Central memory CD8-positive, alpha-beta T cell (primary cell): ENCODE results near the gene RIMBP3B.
"Not testable (repeated sequence)": the region's sequence is repeated elsewhere in the genome, so short reads cannot be mapped to it uniquely, and the experiment has no call there.

ENCODE experiments used
- ATAC-seq: fragments of 150-1000 bp; cut with Tn5 transposase; replicated peaks from 2 replicates; pipeline ENCODE4 v1.10.0; 2022; ENCODE audit warnings: mild to moderate bottlenecking, moderate FRiP score, moderate number of reproducible peaks; ENCODE audit not compliant: poor library complexity, severe bottlenecking; ENCODE audit errors: extremely low read depth
- DNase-seq, 2 donors: peaks; one replicate each; pipeline ENCODE4 v3.0.0; 2021; ENCODE audit warnings: low spot score in 2 of 2
- H3K27ac Mint-ChIP-seq: one replicate; pipeline ENCODE4 v1.8.0; 2022; ENCODE audit warnings: low read depth, mild to moderate bottlenecking, moderate library complexity, mixed read lengths
- H3K27me3 Mint-ChIP-seq: one replicate; pipeline ENCODE4 v1.8.0; 2022; ENCODE audit warnings: mixed read lengths
- H3K36me3 Mint-ChIP-seq: one replicate; pipeline ENCODE4 v1.8.0; 2022; ENCODE audit warnings: mild to moderate bottlenecking, moderate library complexity, mixed read lengths; ENCODE audit not compliant: insufficient read depth
- H3K4me1 Mint-ChIP-seq: one replicate; pipeline ENCODE4 v1.8.0; 2022; ENCODE audit warnings: mixed read lengths
- H3K4me3 Mint-ChIP-seq: one replicate; pipeline ENCODE4 v1.8.0; 2022; ENCODE audit warnings: mild to moderate bottlenecking, moderate library complexity, mixed read lengths
- H3K9me3 Mint-ChIP-seq: one replicate; pipeline ENCODE4 v1.8.0; 2022; ENCODE audit warnings: mixed read lengths

The RIMBP3B gene

DNA sequence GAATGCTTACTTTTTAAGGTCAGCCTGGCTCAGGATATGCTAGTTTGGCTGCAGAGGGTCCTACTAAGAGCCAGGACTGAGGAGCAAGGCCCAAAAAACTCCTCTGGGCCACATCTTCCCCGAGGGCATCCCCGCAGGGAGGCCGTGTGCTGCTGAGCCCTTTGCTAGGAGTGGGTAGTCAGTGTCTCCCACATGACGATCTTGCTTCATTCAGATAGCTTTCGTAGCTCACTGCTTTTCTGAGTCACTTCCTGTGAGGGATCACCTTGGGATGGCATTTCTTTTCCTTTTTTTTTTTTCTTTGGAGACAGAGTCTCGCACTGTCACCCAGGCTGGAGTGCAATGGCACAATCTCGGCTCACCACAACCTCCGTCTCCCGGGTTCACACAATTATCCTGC lies 6.5 kb downstream of the RIMBP3B start:
- H3K9me3 Mint-ChIP-seq, H3K27me3 Mint-ChIP-seq, DNase-seq, ATAC-seq, H3K27ac Mint-ChIP-seq, H3K36me3 Mint-ChIP-seq, H3K4me1 Mint-ChIP-seq, H3K4me3 Mint-ChIP-seq: not testable (repeated sequence)

DNA sequence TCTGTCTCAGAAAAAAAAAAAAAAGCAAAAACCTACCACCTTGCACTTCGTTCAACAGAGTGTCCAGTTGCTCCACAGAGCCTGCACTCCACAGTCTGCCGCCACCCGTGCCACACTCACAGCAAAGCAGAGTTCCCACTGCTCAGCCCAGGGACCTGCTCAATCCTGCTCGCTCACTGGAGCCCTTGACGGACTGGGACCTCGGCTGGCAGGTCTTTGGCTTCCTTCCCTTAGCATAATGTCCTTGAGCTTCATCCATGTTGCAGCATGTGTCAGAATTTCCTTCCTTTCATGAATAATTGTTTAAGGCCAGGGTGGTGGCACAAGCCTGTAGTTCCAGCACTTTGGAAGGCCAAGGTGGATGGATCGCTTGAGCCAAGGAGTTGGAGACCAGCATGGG lies 11.1 kb downstream of the RIMBP3B start:
- H3K4me1 Mint-ChIP-seq, H3K36me3 Mint-ChIP-seq, ATAC-seq, H3K9me3 Mint-ChIP-seq, H3K27me3 Mint-ChIP-seq, H3K4me3 Mint-ChIP-seq, H3K27ac Mint-ChIP-seq, DNase-seq: not testable (repeated sequence)

DNA sequence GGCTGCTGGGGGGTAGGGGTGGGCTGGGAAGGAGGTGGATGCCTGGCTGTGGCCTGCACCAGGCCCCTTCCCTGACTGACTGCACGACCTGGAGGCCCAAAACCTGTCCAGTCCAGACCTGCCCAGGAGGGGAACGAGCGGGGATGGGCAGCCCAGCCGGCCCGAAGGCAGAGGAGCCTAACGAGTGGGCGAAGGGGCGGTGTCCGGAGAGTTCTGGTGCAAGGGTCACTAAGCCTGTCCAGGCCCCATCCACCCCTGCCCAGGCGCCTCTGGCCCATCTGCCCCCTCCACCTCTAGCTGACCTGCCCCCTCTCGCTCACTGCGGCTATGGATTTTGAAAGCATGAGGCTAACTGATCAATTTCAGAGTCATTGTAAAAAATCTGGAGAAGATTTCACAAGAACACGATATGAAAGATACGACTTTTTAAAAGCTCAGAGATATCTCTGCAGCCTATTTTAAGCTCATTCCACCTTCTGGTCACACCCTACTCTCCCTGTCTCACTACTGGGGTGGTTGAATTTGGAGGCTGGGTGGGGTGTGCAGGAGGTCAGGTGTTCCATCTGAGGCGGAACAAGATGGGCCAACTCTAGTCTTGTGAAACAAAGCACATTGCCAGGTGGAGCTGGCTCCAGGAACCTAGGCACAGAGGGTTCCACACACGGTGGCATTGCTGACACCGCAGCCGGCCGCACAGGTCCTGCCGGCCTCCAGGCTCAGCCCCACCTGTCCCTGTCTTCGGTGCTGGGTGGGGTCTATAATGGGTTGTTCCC lies 17.8 kb downstream of the RIMBP3B start:
- H3K36me3 Mint-ChIP-seq, H3K4me1 Mint-ChIP-seq, ATAC-seq, H3K9me3 Mint-ChIP-seq, H3K27ac Mint-ChIP-seq, DNase-seq, H3K27me3 Mint-ChIP-seq, H3K4me3 Mint-ChIP-seq: not testable (repeated sequence)

DNA sequence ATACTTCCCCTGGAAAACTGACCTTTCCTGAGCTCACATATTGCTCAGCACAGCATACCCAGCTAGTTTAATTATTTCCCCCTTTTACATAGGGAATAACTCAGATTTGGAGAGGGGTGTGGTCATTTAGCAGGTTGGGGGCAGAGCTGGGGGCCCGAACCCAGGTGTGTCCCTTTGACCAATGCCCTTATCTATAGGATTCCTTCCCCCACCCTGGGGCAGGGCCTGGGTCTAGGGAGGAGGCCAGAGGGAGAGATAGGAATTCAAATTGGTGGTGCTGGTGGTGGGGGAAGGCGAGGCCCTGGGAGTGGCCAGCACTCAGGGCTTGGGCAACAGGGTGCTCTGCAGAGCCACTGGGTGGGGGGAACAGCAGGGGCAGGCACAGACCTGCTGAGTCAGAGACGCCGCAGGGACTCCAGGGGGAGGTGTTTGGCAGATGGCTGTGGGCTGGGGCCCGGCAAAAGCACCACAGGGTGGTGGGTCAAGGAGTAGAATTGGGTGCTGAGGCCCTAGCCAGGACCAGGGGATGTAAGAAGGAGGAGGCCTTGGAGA lies 19.3 kb downstream of the RIMBP3B start:
- H3K9me3 Mint-ChIP-seq, H3K4me3 Mint-ChIP-seq, DNase-seq, H3K27ac Mint-ChIP-seq, H3K4me1 Mint-ChIP-seq, H3K27me3 Mint-ChIP-seq, ATAC-seq, H3K36me3 Mint-ChIP-seq: not testable (repeated sequence)

DNA sequence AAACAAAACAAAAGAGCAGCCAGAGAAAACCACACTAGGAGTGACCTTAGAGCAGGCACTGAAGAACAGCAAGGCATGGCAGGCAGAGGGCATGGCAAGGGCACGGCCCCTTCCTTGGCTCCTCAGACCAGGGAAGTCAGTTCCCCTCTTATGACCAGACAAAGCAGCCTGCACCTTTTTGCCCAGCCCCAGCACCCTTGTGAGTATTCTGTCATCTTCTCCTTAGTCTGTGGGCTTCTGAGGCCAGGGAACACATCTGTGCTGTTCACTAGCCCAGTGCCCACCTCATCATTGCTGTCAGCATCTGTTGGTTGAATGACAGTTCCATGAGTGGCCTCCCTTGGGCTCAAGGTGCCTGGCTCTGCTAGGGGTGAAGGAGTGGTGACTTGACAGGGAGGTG lies 23.6 kb downstream of the RIMBP3B start:
- not testable (repeated sequence) for H3K9me3 Mint-ChIP-seq, H3K36me3 Mint-ChIP-seq, H3K27me3 Mint-ChIP-seq, H3K4me1 Mint-ChIP-seq, DNase-seq, ATAC-seq, H3K4me3 Mint-ChIP-seq, H3K27ac Mint-ChIP-seq

DNA sequence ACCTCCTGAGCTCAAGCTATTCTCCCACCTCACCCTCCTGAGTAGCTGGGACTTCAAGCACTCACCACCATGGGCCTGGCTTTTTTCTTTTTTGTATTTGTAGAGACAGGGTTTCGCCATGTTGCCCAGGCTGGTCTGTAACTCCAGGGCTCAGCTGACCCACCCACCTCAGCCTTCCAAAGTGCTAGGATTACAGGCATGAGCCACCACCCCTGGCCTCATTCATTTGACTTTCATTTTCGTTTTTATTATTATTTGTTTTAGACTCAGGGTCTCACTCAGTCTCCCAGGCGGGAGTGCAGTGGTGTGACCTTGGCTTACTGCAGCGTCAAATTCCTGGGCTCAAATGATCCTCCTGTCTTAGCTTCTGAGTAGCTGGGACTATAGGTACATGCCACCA lies 24.2 kb downstream of the RIMBP3B start:
- not testable (repeated sequence) for H3K27me3 Mint-ChIP-seq, DNase-seq, H3K9me3 Mint-ChIP-seq, H3K27ac Mint-ChIP-seq, H3K36me3 Mint-ChIP-seq, H3K4me3 Mint-ChIP-seq, H3K4me1 Mint-ChIP-seq, ATAC-seq

DNA sequence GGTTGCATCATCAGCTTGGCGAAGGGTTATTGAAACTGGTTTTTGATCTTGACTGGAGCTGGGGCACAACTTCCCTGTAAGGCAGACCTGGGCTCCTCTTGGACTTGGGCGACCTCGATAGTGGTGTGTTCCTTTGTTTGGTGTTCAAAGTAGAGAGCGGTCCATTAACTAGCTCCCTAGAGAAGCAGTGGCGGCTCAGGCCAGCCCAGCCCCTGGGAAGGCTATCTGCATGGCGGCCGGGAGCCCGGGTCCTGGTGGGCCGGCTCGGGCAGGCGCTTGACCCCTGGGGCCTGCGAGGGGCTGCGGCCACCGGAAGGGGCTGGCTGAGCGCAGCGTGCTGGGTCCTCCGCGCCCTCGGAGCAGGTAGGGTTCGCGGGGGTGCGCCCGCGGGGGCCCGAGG lies 32.8 kb downstream of the RIMBP3B start:
- H3K9me3 Mint-ChIP-seq, H3K4me1 Mint-ChIP-seq, ATAC-seq, DNase-seq, H3K4me3 Mint-ChIP-seq, H3K27ac Mint-ChIP-seq, H3K36me3 Mint-ChIP-seq, H3K27me3 Mint-ChIP-seq: not testable (repeated sequence)

DNA sequence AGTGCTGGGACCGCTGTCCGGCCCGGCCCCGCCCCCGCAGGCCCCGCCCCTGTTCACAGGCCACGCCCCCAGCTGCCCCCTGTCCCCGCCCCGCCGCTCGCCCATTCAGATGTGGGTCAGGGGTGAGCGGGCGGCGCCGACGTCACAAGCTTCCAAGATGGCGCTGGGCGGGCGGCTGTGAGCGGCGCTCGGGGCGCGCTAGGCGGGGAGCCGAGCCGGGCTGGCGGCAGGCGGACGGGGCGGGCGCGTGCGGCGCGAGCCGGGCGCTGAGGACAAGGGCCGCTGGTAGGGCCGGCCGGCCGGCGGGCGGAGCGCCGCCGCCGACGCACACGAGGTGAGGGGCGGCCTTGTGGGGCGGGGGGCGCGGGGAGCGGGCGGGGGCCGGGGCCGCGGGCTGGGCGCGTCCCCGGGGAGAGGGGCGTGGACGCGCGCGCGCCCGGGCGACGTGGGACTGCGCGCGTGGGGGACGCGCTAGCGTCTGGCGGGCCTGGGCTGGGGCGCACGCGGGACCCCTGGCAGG lies 33.7 kb downstream of the RIMBP3B start, which contains the start of gene HIC2:
TSS of gene HIC2 (plus strand) at position 145 of the 520 bp plus-strand sequence. CDS start 25,461 bp downstream, outside the sequence.
- ATAC-seq = peak; percentile 92
- H3K27ac Mint-ChIP-seq, H3K9me3 Mint-ChIP-seq, H3K4me1 Mint-ChIP-seq, H3K36me3 Mint-ChIP-seq, H3K27me3 Mint-ChIP-seq, DNase-seq: not testable (repeated sequence)
- peak within 1 kb of the TSS; percentile 41 for H3K4me3 Mint-ChIP-seq

DNA sequence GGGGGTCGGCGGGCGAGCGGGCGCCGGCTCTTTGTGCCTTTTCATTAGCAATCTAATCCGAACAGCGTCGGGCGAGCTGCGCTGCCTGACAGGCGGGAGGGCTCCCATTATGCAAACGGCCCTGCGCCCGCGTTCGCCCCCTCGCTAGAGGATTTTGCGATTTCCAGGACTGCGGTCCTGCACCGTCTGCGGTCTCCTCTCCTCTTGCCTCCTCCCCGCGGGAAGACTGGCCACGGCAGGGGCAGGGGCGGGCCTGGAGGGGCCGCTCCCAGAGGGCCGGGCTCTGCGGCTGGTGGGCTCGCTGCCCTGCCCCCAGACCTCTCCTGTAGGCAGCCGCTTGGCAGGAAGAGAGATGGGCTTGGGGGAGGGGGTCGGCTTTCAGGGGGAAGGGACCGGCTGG lies 34.3 kb downstream of the RIMBP3B start:
- not testable (repeated sequence) for H3K9me3 Mint-ChIP-seq, H3K27ac Mint-ChIP-seq, DNase-seq, H3K36me3 Mint-ChIP-seq, H3K4me1 Mint-ChIP-seq, H3K27me3 Mint-ChIP-seq
- peak; percentile 11 for ATAC-seq
- peak overlapping the region; percentile 41 for H3K4me3 Mint-ChIP-seq

DNA sequence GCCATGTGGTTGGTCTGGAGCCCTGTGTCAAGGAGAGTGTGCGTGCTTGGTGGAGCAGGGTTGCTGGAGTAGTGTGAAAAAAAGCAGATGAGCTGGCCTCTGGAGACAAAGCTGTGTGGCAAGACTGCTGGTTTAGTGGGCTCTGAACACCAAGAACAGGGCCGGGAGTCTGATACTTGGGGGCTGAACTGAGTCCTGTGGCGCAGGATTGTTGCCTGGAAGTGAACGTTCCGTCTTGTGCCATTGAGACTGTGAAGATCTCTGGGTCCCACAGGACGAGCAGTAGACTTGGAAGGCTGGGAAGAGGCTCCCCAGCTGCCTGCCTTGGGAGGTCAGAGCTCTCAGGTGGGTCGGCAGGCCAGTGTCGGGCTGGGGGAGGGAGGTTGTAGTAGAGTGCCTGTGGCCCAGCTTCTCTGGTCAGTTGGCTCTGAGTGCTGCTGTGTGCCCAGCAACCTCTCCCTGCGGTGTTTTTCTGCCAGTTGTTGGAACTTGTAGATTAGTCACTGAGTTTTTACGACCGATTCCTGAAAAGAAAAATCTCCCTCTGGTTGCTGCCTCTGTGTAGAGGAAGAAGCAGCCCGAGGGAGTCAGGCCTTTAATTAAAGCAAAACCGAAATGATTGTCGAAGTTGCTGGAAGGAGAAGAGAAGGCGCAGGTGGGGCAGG lies 35.6 kb downstream of the RIMBP3B start:
- H3K4me3 Mint-ChIP-seq, H3K4me1 Mint-ChIP-seq, H3K36me3 Mint-ChIP-seq, DNase-seq, H3K27me3 Mint-ChIP-seq, H3K27ac Mint-ChIP-seq, H3K9me3 Mint-ChIP-seq, ATAC-seq: not testable (repeated sequence)

DNA sequence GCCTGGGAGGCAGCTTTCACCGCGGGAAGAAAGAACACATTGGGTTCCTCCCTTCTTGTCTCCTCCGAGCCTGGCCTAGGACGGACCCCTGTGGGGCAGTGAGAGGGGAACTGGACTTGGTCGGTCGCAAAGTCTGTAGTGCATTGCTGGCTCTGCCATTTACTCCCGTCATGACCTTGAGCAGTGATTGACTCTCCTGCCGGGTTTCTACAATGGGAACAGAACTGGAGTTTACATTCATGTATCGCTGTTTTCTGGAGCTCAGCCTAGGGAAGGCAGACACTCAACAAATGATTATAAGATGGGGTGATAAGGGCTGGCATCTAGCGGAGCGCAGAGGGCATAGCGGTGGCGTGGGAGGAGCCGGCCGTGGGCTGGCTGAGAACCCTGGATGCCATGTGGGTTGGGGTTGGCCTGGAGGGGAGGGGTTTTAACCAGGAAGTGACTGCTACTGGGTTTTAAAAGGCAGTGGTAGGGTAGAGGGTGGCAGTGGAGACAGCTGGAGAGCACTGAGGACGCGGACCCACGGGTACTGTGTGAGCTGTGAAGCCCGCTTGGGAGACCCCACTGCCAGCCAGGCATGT lies 36.7 kb downstream of the RIMBP3B start:
- not testable (repeated sequence) for DNase-seq, H3K27me3 Mint-ChIP-seq, H3K36me3 Mint-ChIP-seq, H3K27ac Mint-ChIP-seq, H3K4me1 Mint-ChIP-seq, H3K4me3 Mint-ChIP-seq, H3K9me3 Mint-ChIP-seq
- ATAC-seq = peak; percentile 69

DNA sequence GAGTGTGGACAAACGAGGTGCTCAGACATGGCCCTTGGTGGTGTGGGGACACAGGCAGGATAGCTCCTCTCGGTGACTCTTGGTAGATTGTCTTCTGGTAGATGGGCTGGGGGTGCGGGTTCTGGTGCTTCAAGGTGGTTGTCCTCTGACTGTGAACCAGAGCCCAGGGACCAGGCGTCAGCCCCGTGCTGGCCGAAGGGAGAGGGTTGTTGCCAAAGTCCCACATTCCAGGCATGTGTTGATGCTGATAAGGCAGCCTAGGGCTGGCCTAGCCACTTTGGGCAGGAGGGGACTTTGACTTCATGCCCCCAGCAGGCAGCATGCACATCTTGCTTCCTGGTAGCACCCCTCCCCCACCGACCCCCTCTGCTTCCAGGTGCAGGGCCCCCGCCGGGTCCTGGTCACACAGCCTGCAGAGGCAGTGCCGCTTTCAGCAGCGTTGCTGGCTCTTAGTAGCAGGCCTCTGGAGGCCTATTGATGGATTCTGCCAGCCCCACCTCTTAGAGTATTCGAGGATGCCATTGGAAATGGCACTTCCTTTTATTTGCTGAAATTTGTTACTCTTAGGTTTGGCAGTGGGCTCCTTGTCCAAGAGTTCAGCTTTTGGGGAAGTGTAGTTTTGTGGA lies 40.6 kb downstream of the RIMBP3B start:
- H3K36me3 Mint-ChIP-seq, H3K4me3 Mint-ChIP-seq, ATAC-seq, DNase-seq, H3K27me3 Mint-ChIP-seq, H3K27ac Mint-ChIP-seq, H3K9me3 Mint-ChIP-seq, H3K4me1 Mint-ChIP-seq: not testable (repeated sequence)
